ENCODE measurements around the gene ZFX.

ZFX gene

GRCh38 chrX:24203072-24203808 is 53.7 kb downstream of the ZFX start:
- DNase-seq, result no peak

GRCh38 chrX:24204331-24204730 is 54.8 kb downstream of the ZFX start:
- DNase-seq, result no peak

- DNase-seq, result no peak
Observed at GRCh38 chrX:24204958-24205357, 55.4 kb downstream of the ZFX start.

- DNase-seq, result no peak
Observed at GRCh38 chrX:24207826-24208225, 58.3 kb downstream of the ZFX start.

- no peak for DNase-seq
Observed at GRCh38 chrX:24208496-24209240, 59.1 kb downstream of the ZFX start.

- DNase-seq, result no peak
Observed at GRCh38 chrX:24210190-24210589, 60.7 kb downstream of the ZFX start.

- DNase-seq, result no peak
Observed at GRCh38 chrX:24214568-24214967, 65.0 kb downstream of the ZFX start.

GRCh38 chrX:24215272-24215671 is 65.7 kb downstream of the ZFX start:
- no peak for DNase-seq

- no peak for DNase-seq
Observed at GRCh38 chrX:24216037-24216436, 66.5 kb downstream of the ZFX start.

- no peak for DNase-seq
Observed at GRCh38 chrX:24216827-24217226, 67.3 kb downstream of the ZFX start.

GRCh38 chrX:24219320-24219719 is 69.8 kb downstream of the ZFX start:
- DNase-seq, result no peak

GRCh38 chrX:24221872-24222271 is 72.3 kb downstream of the ZFX start:
- DNase-seq, result no peak

GRCh38 chrX:24225265-24225664 is 75.7 kb downstream of the ZFX start:
- DNase-seq, result no peak

GRCh38 chrX:24226176-24226575 is 76.6 kb downstream of the ZFX start:
- DNase-seq, result no peak

GRCh38 chrX:24228596-24228995 is 79.1 kb downstream of the ZFX start:
- DNase-seq, result no peak

- DNase-seq, result no peak
Observed at GRCh38 chrX:24229400-24229879, 79.9 kb downstream of the ZFX start.

GRCh38 chrX:24229976-24230375 is 80.4 kb downstream of the ZFX start:
- DNase-seq, result no peak

GRCh38 chrX:24231131-24231540 is 81.6 kb downstream of the ZFX start:
- no peak for DNase-seq

- DNase-seq, result no peak
Observed at GRCh38 chrX:24231641-24232179, 82.2 kb downstream of the ZFX start.

- no peak for DNase-seq
Observed at GRCh38 chrX:24232796-24233195, 83.3 kb downstream of the ZFX start.

GRCh38 chrX:24235084-24235710 is 85.7 kb downstream of the ZFX start:
- DNase-seq, result no peak

- peak; percentile 21 for DNase-seq
Observed at GRCh38 chrX:24241822-24242648, 92.5 kb downstream of the ZFX start.
